ENCODE measurements around the gene ENOX1. TPM values are rescaled to one million over a fixed set of nuclear protein-coding genes. Genes with fewer than 3 reads are reported as not detected.

The ENOX1 gene
- polyA plus RNA-seq, 3 donors = 0.04 TPM; not detected in 2

DNA sequence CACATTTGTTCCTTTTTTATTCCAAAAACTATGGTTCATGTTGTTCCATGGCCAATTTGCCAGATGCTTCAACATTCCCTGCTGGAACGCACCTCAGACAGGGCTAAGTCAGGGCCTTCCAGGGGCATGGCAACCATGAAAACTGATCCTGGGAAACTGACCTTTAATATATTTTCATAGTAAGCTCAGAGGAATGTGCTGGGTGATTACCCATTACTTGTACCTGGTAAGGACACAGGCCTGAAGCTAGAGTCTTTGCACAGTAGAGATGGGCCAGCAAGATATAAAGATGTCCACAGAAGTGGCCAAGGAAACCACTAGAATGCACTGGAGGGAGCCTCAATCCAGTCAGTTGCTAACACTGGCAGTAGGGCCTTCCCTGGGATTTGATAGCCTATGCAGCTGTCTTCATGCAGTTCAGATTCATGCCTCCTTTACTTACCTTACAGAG is 353.1 kb downstream of the ENOX1 start:
- no peak overlapping the region for H3K27ac ChIP-seq (ENCODE audit: low read depth in 1 of 2, low read length in 2 of 2)
- Mint-ChIP-seq H3K9me3 (peaks cover 0 to 2% (median 0%) of the 10 kb centered on the region in 7 donors), H3K27me3 (ENCODE audit: low read depth in 3 of 3) (peaks cover 0 to 6% (median 3%) of the 10 kb centered on the region in 3 donors), H3K4me1 (peaks cover 6% of the 10 kb centered on the region), H3K4me3 (no peak overlapping the region), H3K36me3 (no peaks in the 10 kb centered on the region), H3K27ac (no peak overlapping the region)
- DNase-seq = no peak
- peaks cover 0 to 5% of the 10 kb centered on the region in 2 donors for H3K4me1 ChIP-seq (ENCODE audit: control insufficient read depth in 1 of 2, insufficient read depth in 2 of 2, low read length in 2 of 2)
- intact Hi-C loops (cut with micrococcal nuclease) = no loop called here
- no peak overlapping the region for H3K9ac ChIP-seq (ENCODE audit: insufficient read depth, low read length, poor library complexity, severe bottlenecking)
- H3K27me3 ChIP-seq (ENCODE audit: control insufficient read depth in 2 of 2, insufficient read depth in 2 of 2, low read length in 2 of 2) = no peaks in the 10 kb centered on the region
- H3K79me2 ChIP-seq (ENCODE audit: insufficient read depth, low read length) = no peaks in the 10 kb centered on the region
- TF ChIP-seq CTCF (IDR thresholded peaks at IDR 0.05) = no peak
- H3K9me3 ChIP-seq (replicated peaks in 1 of 2; ENCODE audit: control insufficient read depth in 1 of 2, insufficient read depth in 1 of 2, low read length in 2 of 2) = no peaks in the 10 kb centered on the region
- no peaks in the 10 kb centered on the region for H4K20me1 ChIP-seq (ENCODE audit: insufficient read depth, low read length)
- no peak overlapping the region for H3K4me2 ChIP-seq (replicated peaks; ENCODE audit: extremely low read depth, low read length, poor library complexity, severe bottlenecking)
- no peak overlapping the region for H2AFZ ChIP-seq (ENCODE audit: insufficient read depth, low read depth, low read length, poor library complexity, severe bottlenecking)
- H3K36me3 ChIP-seq (replicated peaks in 1 of 2; ENCODE audit: control insufficient read depth in 1 of 2, insufficient read depth in 2 of 2, low read length in 2 of 2) = no peaks in the 10 kb centered on the region
- H3K4me3 ChIP-seq (replicated peaks in 1 of 3; ENCODE audit: low read depth in 2 of 3, low read length in 3 of 3) = no peak overlapping the region
- WGBS (ENCODE audit: insufficient coverage) = no CpG with 5 or more reads among the region's 1 CpG

DNA sequence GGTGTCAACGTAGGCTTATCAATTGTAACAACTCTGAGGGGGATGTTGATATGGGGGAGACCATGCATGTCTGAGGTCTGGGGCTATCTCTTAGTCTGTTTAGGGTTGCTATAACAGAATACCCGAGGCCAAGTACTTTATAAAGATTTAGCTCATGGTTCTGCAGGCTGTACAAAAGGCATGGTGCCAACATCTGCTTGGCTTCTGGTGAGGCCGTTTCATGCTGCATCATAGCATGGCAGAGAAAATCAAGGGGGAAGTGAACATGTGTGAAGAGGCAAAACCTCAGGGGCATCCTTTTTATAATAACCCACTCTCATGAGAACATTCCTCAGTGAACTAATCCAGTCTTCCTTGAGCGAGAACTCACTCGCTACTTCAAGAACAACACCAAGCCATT is 353.8 kb downstream of the ENOX1 start:
- DNase-seq = no peak
- Mint-ChIP-seq H3K27ac (no peak overlapping the region), H3K9me3 (peaks cover 0 to 2% (median 0%) of the 10 kb centered on the region in 7 donors), H3K4me1 (peaks cover 6% of the 10 kb centered on the region), H3K27me3 (ENCODE audit: low read depth in 3 of 3) (peaks cover 0 to 6% (median 3%) of the 10 kb centered on the region in 3 donors), H3K4me3 (no peak overlapping the region), H3K36me3 (no peaks in the 10 kb centered on the region)
- Histone ChIP-seq H3K4me2 (replicated peaks; ENCODE audit: extremely low read depth, low read length, poor library complexity, severe bottlenecking) (no peak overlapping the region), H3K79me2 (ENCODE audit: insufficient read depth, low read length) (no peaks in the 10 kb centered on the region), H4K20me1 (ENCODE audit: insufficient read depth, low read length) (no peaks in the 10 kb centered on the region), H3K27me3 (ENCODE audit: control insufficient read depth in 2 of 2, insufficient read depth in 2 of 2, low read length in 2 of 2) (no peaks in the 10 kb centered on the region), H3K27ac (ENCODE audit: low read depth in 1 of 2, low read length in 2 of 2) (no peak overlapping the region), H3K4me3 (replicated peaks in 1 of 3; ENCODE audit: low read depth in 2 of 3, low read length in 3 of 3) (no peak overlapping the region), H3K9me3 (replicated peaks in 1 of 2; ENCODE audit: control insufficient read depth in 1 of 2, insufficient read depth in 1 of 2, low read length in 2 of 2) (no peaks in the 10 kb centered on the region), H3K36me3 (replicated peaks in 1 of 2; ENCODE audit: control insufficient read depth in 1 of 2, insufficient read depth in 2 of 2, low read length in 2 of 2) (no peaks in the 10 kb centered on the region), H3K4me1 (ENCODE audit: control insufficient read depth in 1 of 2, insufficient read depth in 2 of 2, low read length in 2 of 2) (peaks cover 0 to 5% of the 10 kb centered on the region in 2 donors), H2AFZ (ENCODE audit: insufficient read depth, low read depth, low read length, poor library complexity, severe bottlenecking) (no peak overlapping the region), H3K9ac (ENCODE audit: insufficient read depth, low read length, poor library complexity, severe bottlenecking) (no peak overlapping the region)
- 50% methylated on average over 1 of the region's 5 CpGs for WGBS (ENCODE audit: insufficient coverage)
- intact Hi-C loops (cut with micrococcal nuclease) = no loop called here
- no peak for TF ChIP-seq CTCF (IDR thresholded peaks at IDR 0.05)
